22Rv1 (cell line): ENCODE data around the gene BRI3.

Experiments
- H3K27ac ChIP-seq: fragments of 450-650 bp; 2 replicates; pipeline ENCODE4 v1.5.1; 2017
- CTCF ChIP-seq: fragments of 450-650 bp; IDR thresholded peaks from 2 replicates; pipeline ENCODE4 v1.5.1; 2017; ENCODE audit warnings: mild to moderate bottlenecking
- ZFX ChIP-seq: fragments of 450-650 bp; IDR thresholded peaks from 2 replicates; pipeline ENCODE4 v1.6.1; 2017; ENCODE audit warnings: antibody characterized with exemption, borderline replicate concordance

The BRI3 gene

GRCh38 chr7:98317366-98318040, 36.0 kb downstream of the BRI3 start:
- TF ChIP-seq ZFX (no peak), CTCF (no peak)
- H3K27ac ChIP-seq = no peak overlapping the region

GRCh38 chr7:98319176-98319575, 37.7 kb downstream of the BRI3 start:
- no peak for TF ChIP-seq CTCF
- no peak for TF ChIP-seq ZFX
- no peak overlapping the region for H3K27ac ChIP-seq

GRCh38 chr7:98321301-98321700, 39.8 kb downstream of the BRI3 start:
- no peak for TF ChIP-seq ZFX
- TF ChIP-seq CTCF = no peak
- no peak overlapping the region for H3K27ac ChIP-seq

GRCh38 chr7:98322331-98323270, 41.1 kb downstream of the BRI3 start:
- TF ChIP-seq ZFX = no peak
- no peak for TF ChIP-seq CTCF
- no peak overlapping the region for H3K27ac ChIP-seq

- H3K27ac ChIP-seq = no peak overlapping the region
- no peak for TF ChIP-seq CTCF
- TF ChIP-seq ZFX = no peak
Observed at GRCh38 chr7:98323597-98324322, 42.3 kb downstream of the BRI3 start.

GRCh38 chr7:98324782-98325181, 43.3 kb downstream of the BRI3 start:
- no peak overlapping the region for H3K27ac ChIP-seq
- TF ChIP-seq ZFX (no peak), CTCF (no peak)
